HG02763 (cell line): Measurements from ENCODE around the gene SF3B3.
"Not testable (repeated sequence)": the region's sequence is repeated elsewhere in the genome, so short reads cannot be mapped to it uniquely, and the experiment has no call there.

Experiments
- ATAC-seq: cut with Tn5 transposase; IDR thresholded peaks from one replicate; pipeline ENCODE4 v1.9.1; 2021; ENCODE audit warnings: mild to moderate bottlenecking, moderate library complexity; ENCODE audit not compliant: unreplicated experiment

Gene SF3B3

GRCh38 chr16:70588565-70588964, 64.9 kb downstream of the SF3B3 start:
- ATAC-seq = no peak

DNA sequence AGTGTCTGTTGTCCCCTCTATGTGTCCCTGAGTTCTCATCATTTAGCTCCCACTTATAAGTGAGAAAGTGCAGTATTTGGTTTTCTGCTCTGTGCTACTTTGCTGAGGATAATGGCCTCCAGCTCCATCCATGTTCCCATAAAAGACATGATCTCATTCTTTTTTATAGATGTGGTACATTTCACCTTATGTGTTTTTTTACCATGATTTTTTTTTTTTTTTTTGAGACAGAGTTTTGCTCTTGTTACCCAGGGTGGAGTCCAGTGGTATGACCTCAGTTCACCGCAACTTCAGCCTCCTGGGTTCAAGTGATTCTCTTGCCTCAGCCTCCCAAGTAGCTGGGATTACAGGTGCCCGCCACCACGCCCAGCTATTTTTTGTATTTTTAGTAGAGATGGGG, 65.8 kb downstream of the SF3B3 start:
- not testable (repeated sequence) for ATAC-seq

GRCh38 chr16:70589998-70590471, 66.4 kb downstream of the SF3B3 start:
- ATAC-seq = no peak

DNA sequence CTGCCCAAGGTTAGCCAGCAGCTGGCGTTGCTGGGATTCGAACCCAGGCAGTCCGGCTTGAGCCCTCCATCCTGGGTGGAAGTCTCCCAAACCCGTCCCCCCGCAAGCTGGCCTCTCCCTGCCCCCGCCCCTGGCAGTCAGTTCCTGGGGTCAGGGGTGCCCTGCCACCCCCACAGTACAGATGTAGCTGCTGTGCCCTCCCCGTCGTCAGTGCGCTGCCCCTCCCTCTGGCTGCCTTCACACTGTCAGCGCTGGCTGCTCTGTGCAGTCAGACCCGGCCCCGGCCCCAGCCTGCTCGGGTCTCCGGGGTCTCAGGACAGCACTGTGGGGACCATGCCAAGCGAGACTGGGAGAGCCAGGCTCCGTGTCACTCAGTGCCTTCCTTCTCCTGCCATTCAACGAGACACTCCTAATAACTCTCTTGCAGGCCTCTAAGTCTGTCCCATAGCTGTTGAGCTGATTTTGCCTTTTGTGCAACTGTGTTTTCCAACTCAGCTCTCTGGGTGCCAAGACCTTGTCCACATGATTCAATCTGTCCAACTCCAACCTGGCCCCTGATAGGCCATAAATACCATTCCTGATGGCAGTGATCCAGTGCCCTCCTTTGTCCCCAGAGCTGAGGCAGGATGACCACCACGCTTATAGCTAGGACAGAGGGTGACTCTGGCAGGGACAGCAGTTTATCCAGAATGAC, 67.3 kb downstream of the SF3B3 start:
- no peak for ATAC-seq

DNA sequence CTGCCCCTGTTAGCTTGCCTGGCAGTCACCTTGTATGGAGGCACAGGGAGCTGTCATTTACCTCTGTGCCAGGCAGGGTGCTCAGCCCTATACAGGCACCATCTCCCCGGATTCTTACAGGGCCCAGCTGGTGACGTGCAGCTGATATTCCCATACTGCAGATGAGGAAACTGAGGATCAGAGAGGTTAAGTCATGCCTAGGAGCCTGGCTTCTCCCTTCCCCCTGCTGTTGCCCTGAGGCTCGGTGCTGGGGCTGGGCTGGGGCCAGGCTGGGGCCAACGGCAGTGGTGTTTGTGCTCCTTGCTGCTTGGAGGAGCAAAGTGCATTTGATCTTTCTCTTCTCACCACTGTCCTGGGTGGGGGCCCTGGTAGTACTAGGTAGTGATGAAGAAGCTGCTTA, 68.0 kb downstream of the SF3B3 start:
- no peak for ATAC-seq

DNA sequence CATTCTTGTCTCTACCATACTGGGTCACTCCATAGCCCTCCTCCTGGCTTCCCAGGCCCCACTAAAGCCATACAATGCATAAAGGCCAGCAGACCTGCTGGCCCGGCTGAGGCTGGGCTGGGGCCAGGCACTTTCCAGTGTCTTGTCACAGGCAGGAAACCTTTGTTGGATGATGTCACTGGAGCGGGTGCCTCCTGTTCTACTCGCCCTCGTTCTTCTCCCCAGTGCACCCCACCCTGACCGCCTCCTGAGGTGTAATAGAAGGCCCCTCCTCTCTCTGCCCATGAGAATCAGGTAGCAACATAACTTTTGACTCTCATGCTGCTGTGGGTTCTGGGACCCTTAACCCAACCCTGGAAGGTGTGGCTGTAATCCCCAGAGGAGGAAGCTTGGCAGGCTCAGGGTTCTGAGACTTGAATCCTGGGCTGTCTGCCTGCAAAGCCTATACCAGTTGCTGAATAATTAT, 68.5 kb downstream of the SF3B3 start:
- no peak for ATAC-seq

DNA sequence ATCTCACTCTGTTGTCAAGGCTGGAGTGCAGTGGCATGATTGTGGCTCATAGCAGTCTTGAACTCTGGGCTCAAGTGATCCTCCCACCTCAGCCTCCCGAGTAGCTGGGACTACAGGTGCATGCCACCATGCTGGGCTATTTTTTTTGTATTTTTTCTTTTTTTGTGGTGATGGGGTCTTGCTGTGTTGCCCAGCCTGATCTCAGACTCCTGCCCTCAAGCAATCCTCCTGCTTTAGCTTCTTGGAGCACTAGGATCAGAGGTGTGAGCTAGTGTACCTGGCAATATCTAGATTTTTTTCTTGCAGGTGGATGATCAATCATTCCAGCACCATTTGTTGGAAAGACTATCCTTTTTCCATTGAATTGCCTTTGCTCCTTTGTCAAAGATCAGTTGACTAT, 69.9 kb downstream of the SF3B3 start:
- ATAC-seq = no peak

- ATAC-seq = no peak
Observed at GRCh38 chr16:70594569-70594968, 71.0 kb downstream of the SF3B3 start.

- ATAC-seq = no peak
Observed at GRCh38 chr16:70597135-70597835, 73.7 kb downstream of the SF3B3 start.

- no peak for ATAC-seq
Observed at GRCh38 chr16:70598937-70599503, 75.4 kb downstream of the SF3B3 start.

DNA sequence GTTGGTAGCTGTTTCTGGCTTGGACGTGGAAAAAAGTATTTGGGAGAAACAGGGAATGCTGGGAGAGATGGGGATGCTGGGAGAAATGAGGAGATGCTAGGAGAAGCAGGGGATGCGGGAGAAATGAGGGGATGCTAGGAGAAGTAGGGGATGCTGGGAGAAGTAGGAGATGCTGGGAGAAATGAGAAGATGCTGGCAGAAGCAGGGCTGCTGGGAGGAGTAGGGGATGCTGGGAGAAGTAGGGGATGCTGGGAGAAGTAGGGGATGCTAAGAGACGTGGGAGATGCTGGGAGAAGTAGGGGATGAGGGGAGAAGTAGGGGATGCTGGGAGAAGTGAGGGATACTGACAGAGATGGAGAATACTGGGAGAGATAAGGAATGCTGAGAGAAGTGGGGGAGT, 77.1 kb downstream of the SF3B3 start:
- ATAC-seq = no peak

DNA sequence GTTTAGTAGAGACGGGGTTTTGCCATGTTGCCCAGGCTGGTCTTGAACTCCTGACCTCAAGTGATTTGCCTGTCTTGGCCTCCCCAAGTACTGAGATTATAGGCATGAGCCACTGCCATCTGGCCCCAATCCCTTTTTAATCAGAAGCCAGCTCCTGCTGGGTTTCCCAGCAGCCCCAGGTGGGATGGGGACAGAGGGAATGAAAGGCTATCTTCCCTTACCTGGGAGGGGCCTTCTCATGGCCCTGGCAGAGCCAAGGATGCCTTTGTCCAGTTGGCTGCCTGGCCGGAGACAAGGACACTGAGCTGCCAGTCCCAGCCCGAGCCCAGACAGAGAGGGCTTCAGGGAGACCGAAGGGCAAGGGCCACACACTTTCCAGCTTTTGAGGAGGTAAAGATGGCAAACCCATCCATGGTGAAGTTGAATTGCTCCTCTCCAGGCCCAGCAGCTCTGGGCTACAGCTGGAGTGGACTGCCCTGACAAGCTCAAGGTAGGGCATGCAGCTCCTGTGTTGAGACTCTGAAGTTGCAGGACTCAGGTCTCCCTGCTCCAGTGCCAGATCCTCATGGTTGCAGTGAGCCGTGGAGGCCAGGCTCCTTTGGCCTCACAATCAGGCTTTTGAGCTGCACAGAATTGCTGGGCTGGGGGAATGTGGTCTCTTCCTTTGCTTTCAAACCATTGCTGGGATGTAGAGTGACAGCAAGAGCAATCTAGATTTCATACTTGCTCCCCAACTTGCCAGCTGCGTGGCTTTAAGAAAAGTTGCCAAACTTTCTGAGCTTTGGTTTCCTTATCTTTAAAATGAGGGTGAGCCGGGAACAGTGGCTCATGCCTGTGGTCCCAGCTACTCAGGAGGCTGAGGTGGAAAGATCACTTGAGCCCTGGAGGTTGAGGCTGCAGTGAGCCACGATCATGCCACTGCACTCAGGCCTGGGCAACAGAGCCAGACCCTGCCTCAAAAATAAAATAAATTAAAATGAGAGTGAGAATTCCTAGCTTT, 78.3 kb downstream of the SF3B3 start:
- ATAC-seq = no peak

DNA sequence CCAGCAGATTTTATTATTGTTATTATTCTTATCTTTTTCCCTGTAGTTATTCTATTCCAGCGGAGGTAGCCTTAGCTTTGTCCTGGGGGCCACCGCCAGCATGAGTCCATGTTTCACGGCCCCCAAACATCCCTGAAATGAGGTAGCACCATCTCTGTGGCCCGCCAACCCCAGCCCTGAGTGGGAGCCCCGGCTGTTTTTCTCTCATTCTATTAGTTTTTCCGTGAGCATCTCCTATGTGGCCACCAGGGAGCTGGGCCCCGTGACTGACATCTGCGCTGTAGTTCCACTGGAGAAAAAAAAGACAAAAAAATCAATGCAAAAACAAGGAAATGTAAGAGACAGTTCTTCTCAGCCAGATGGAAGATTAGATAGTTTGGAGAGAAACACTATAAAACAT, 79.2 kb downstream of the SF3B3 start:
- ATAC-seq = no peak

- no peak for ATAC-seq
Observed at GRCh38 chr16:70604407-70605282, 81.0 kb downstream of the SF3B3 start.

DNA sequence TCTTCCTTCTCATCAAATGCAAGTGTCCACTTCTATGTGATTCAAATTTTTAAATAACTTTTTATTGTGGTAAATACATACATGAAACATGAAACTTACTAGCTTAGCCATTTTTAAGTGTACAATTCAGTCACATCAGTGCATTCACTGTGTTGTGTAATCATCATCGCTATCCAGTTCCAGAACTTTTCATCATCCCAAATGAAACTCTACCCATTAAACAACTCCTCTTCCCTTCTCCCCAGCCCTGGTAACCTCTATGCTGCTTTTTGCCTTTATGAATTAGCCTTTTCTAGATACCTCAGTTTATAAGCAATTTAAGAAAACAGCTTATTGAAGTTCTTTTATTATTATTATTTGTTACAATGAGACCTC, 81.7 kb downstream of the SF3B3 start:
- ATAC-seq = no peak

- no peak for ATAC-seq
Observed at GRCh38 chr16:70608521-70608920, 84.9 kb downstream of the SF3B3 start.

DNA sequence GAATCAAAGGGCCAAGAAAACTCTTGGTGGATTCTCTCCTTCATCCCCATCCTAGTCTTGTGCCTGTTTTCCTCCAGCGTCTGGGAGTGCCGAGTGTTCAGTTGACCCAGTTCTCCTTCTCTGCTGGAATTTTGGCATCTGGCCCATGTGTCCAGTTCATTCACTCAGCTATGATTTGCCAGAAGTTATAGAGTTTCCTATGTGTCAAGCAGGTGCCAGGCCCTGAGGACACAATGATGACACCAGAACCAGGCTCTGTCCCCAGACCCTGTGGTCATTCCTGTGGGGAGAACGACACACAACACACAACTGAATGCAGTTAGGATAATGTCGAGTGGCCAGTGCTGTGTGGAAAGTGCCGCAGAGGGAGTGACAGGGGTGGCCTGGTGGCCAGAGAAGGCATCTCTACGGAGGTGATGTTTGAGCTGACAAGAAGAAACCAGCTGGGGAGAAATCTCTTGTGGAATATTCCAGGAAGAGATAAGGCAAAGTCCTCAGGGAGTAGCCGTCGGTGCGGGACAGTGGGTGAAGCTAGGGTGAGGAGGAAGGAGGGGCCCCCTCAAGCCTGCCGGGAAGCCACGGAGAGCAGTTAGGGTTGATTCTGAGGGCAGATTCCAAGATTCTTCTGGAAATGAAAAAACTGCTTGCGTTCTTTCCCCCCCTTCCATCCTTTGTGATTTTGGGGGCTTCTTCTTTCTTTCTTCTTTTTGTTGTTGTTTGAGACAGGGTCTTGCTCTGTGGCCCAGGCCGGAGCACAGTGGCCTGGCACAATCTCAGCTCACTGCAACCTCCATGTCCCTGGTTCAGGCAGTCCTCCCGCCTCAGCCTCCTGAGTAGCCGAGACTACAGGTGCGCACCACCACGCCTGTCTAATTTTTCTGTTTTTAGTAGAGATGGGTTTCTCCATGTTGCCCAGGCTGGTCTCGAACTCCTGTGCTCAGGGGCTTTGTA, 86.9 kb downstream of the SF3B3 start:
- ATAC-seq = no peak

- ATAC-seq = no peak
Observed at GRCh38 chr16:70611224-70611598, 87.6 kb downstream of the SF3B3 start.

DNA sequence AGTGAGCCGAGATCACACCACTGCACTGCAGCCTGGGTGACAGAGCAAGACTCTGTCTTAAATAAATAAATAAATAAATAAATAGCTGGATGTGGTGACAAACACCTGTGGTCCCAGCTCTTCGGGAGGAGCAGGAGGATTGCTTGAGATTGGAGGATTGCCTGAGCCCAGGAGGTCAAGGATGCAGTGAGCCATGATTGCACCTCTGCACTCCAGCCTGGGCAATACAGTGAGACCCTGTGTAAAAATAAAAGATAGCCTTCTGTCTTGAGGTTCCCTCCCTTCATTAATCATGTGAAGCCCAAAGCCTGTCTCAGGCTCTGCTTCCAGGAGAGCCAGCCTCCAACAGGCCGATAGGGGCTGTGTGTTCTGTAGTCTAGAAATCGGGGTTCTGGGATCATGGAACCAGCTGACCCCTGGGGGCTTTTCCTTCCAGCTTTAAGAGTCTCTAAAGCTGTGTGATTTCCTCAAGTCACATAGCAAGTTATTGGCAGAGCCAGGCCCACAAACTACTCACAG, 88.2 kb downstream of the SF3B3 start:
- ATAC-seq = no peak
